ENCODE data around the gene ETS1.

The ETS1 gene

DNA sequence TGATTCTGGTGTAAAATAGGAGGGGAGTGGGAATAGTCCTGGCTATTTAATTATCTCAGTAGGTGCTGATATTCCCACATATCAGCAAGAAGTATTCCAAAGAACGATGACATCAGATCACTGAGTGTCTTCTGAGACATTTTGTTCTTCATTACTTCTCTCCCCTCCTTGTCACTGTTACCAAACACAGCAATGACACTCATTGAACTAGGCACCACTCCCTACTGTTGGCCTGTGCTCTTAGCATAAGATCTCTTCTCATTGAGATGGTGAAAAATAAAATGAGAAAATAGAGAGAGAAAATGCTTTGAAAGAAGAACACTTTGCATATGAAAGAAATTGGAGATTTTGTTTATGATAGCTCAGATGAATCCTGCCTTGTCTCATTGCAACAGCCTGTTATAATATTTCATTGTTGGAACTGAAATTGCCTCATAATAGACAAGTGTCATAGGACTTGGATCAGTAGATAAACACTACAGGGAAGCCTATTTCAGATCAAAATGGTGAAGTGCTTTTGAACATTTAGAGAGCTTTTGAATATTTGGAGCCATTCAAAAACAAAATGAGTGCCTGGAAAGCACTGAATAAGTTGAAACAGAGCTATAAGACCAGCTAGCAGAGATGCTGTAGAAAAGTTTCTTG is 11.3 kb upstream of the ETS1 start:
- intact Hi-C loops (cut with DNase I) = no loop called here
- no peak for DNase-seq

DNA sequence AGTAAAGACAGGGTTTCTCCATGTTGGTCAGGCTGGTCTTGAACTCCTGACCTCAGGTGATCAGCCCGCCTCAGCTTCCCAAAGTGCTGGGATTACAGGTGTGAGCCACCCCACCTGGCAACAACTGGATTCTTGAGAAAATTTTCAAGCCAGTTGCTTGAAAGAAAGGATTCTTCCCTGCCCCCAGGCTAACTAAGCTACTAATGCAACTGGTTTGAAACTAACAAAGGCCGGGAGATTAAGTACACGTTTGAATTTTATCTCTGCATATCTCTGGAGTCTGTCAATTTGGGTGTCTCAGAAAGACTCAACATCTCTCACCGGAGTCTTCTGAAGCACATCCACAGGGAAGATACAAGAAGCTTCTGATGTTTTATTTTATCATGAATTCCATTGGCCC is 10.7 kb upstream of the ETS1 start:
- DNase-seq = no peak
- intact Hi-C loops (cut with DNase I) = no loop called here

DNA sequence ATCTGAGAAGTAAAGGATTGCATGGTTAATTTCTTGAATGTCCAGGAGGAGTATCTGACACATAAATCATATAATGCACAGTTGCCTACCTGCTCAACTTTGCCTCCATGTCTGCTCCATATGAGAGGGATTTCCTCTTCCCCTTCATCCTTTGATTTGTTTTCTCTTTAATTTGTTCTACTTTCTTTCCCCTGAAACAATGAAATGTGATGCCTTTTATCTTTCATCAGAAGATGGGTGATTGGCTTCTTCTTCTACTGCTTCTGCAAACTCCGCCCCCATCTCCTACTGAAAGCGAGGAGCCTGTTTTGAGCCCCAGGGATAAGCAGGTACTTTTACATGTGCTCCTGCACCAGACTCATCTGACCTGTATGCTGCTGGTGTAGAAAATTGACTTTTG is 9.9 kb upstream of the ETS1 start:
- intact Hi-C loops (cut with DNase I) = no loop called here
- DNase-seq = no peak

DNA sequence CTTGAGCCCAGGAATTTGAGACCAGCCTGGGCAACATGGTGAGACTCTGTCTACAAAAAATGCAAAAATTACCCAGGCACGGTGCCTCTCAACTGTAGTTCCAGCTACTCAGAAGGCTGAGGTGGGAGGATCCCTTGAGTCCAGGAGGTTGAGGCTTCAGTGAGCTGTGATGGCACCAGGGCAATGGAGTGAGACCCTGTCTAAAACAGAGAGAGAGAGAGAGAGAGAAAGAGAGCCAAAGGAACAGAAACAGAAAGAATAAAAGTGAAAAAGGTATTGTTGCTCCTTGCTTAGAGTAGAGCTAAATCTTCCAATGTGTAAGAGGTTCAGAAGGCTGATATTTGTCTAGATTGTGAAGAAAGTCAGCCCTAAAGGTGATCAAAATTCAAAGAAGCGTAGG is 8.9 kb upstream of the ETS1 start:
- intact Hi-C loops (cut with DNase I) = no loop called here
- DNase-seq = no peak

DNA sequence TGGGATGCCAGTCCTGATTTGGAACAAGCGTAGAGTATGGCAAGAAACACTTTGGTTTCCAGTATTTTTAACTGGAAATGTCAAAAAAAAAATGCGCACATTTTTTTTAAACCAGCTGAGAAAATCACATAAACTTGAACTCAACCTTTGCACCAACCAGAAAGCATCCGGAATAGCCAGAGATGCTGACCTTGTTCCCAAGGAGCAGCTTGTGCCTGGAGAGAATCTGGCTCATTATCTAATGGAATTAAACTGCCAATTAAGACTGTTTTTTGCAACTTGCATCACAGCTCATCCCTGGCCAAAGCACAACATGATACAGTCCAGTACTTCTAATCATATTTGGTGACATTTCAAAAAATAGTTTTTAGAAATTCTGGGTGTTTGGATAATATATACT is 8.4 kb upstream of the ETS1 start:
- intact Hi-C loops (cut with DNase I) = no loop called here
- no peak for DNase-seq

DNA sequence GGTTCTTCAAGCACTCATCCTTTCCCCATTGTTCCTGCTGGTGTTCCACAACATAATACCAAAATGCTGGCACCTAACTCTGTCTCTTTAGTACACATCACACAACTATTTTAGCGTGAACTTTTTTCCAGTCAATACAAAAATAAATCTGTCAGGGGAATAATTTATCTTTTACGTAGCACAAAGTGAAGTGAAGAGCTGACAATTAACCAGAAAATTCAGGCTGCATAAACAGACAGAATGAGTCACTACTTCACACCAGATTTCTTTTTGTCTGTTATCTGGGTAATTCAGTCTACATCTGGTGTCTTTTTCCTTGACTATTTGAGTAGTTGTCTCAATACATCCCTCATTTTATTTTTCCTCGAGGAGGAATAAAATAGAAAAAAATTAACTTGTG is 7.9 kb upstream of the ETS1 start:
- intact Hi-C loops (cut with DNase I) = no loop called here
- DNase-seq = no peak

DNA sequence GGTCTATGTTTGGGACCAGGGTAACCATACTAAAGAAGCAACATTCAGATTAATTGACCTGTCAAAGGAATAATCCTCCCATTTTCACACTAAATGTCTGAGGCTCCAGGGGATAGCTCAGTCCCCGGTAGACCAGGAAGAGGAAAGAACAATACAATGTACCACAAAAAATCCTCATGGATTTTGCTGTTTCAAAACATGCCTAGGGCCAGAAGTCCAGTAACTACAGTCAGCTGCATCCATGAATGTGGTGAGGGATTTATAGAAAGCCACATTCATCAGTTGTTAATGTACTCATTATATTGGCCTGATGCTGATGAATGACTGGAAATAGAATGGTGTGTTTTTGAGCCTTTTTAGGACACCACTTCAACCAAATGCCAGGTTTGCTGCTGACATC is 6.9 kb upstream of the ETS1 start:
- intact Hi-C loops (cut with DNase I) = no loop called here
- DNase-seq = no peak

DNA sequence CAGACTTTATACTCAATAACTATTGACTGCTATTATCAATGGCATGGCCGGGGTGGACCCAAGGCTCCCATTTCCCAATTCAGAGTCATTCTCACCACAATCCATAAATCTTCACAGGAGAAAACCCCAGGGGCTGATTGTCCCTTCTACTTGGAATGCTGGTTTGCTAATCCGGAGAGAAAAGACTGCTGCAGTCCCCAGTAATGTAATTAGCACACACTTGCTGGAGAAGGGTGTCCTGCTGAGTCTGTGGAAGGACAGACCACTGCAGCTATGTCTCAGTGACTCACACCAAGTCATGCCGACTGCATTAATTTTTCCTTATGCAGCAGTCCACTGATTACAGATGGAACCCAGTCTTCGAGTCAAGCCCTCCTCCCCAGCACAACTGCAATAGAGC is 5.9 kb upstream of the ETS1 start:
- intact Hi-C loops (cut with DNase I) = no loop called here
- DNase-seq = no peak

DNA sequence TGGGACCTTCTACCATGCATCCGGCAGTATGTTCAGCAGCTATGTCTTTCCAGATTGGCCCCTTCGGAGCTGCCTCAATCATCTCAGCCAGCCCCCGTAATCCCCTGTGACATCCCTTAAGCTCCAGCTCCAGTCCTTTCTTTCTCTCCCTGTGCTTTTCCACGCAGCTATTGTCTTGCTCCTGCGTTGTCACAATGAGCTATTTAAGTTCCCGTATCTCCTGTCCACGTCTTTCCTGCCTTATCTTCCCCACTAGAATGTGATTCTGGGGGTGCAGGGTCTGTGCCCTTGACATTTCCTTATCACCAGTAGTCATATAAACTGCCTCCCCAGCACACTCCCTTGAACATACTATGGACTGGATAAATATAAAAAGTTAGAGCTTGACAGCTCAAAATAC is 5.1 kb upstream of the ETS1 start:
- DNase-seq = no peak
- intact Hi-C loops (cut with DNase I) = no loop called here

DNA sequence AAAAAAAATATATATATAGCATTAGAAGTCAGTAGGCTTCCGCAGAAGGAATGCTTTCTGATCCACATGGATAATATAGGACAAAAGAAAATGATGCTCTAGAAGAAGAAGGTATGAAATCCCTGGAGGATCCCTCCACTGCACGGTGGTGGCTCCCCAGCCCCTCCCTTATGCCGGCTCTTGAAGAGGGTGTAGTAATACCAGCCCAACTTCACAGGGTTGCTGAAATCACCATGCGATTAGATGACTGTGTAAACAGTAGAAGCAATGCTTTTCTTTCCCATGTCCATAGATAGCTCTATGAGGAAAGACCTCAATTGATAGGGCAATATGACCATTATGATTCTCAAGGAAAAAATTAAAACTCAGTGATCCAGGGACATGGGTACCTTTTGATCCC is 3.2 kb upstream of the ETS1 start:
- intact Hi-C loops (cut with DNase I) = no loop called here
- DNase-seq = no peak

DNA sequence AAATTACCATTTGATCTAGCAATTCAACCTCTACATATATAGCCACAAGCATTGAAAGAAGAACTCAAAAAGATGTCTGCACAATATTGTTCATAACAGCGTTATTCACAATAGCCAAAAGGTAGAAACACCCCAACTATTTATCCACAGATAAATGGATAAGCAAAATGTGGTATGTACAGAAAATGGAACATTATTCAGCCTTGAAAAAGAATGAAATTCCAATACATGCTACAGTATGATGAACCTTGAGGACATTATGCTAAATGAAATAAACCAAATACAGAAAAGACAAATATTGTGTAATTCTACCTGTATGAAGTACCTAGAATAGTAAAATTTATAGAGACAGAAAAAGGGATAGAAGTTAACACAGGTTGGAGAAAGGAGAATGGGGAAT is 2.6 kb upstream of the ETS1 start:
- DNase-seq = no peak
- intact Hi-C loops (cut with DNase I) = no loop called here

DNA sequence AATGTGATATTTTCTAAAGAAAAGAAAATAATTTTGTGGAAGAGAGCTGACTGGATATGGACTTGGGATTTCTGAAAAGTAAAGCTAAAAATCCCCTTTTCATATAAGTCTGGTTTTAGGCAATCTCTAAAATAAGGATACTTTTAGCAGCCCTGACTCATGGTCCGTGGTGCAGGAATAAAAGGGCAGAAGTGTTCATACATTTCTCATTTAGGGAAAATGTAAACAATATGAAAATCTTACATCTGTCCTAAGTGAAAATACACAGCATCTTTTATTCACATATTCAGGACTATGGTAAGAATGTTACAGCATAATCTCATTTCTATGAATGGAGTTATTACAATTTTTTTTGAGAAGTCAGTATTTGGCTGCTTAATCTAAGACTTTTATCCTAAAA is 735 bp upstream of the ETS1 start:
- DNase-seq = no peak
- intact Hi-C loops (cut with DNase I) = no loop called here

DNA sequence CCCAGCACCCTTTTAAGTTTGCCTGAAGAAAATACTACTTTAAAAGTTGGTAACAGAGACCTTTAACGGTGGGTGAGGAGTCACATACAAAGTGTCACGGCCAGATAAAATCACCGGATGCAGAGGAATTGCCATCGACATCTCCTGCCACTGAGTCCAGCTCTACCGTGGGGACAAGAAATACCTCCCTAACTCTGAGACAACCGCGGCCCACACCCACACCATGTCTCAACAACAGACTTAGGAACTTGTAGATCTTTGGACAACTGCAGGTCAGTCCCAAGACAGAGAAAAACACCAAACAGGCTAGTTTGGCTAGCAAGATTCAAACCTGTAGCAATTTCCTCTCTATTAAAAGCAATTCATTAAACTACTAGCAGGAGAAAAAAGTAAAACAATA is 669 bp downstream of the ETS1 start:
- DNase-seq = no peak

DNA sequence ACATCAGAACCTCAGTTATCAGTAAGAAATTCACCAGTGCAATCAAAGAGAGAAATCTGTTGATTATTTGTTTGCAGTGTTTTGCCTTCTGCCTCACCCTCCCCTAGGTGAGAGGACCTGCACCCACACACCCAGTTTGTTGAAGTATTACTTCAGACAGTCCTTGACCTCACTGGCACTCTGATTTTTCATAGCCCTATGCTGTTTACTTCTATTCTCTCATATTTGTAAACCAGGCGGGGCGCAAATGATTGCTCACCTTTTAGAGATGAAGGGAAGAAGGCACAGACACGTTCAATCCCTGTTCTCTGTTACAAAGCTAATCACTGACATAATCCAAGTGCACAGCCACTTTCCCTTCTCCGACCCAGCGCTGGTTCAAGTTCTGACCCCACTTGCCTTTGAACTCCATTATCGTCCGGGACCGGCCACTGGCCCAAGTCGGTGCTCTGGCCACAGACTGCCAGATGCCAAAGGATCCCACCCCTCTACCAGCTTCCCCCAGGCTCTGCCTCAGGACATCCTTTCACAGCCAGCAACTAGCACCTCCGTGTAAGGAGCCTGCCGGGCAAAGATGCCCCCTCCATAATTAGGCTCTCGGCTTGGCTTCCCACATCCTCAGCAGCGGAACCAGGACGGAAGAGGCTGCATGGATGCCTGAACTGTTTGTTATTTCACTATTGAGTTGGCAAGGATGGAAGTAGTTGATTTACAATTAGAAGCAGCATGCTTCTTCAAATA is 1.7 kb downstream of the ETS1 start:
- no peak for DNase-seq
- intact Hi-C loops (cut with DNase I) = no loop called here

More for the DNA sequence above, 669 bp downstream of the ETS1 start:
- intact Hi-C loops (cut with DNase I) = no loop called here

DNA sequence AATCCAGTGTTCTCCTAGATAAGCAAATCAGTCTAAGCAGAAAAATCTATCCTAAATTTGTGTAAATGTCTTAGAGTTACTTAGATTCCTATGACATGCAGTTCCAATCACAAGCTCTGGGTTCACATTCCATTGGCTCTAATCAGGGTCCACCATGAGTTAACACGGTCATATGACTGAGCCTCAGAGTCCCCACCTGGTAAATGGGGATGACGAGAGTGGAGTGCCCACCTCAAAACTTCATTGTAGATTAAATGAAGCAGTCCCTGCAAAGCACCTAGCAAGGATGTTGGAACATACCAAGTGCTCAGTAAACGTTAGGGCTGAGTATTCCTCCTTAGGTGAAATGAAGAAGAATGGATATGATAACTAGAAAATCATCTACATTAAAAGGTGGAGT is 3.1 kb downstream of the ETS1 start:
- intact Hi-C loops (cut with DNase I) = no loop called here
- no peak for DNase-seq

DNA sequence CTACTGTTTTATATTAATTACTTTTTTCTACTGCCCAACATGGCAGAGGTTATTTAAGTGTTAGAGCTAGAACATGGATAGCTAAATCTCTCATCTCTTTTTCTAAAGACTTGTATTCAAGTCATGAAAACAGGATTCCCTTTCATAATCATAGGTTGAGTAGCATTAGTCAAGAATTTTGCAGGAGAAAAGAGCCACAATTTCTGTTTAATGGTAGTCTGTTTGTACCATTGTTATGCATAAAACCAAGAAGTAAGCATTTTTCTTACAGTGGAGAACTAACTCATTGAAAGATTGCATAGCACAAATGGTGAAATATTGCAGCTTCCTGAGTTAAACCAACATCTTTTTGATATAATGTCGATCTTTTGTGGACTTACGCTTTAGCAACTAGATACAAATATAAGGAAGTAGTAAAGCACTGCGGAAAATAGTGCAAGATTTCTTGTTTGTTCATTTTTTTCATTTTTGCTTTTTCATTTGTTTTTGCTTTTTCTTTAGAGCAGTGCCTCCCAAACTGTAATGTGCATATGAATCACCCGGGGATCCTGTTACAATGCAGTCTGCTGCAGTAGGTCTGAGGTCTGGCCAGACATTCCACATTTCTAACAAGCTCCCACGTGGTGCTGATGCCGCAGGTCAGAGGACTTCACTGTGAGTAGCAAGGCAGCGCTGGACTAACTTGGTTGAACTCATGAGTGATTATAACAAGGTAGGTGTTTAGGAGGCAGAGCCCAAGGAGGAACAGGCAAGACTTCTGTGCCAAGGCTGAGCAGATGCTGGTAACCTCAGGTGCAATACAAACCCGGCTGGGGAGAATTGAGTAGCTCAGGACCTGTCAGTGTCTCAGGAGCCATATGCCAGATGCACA is 4.6 kb downstream of the ETS1 start:
- DNase-seq = no peak

DNA sequence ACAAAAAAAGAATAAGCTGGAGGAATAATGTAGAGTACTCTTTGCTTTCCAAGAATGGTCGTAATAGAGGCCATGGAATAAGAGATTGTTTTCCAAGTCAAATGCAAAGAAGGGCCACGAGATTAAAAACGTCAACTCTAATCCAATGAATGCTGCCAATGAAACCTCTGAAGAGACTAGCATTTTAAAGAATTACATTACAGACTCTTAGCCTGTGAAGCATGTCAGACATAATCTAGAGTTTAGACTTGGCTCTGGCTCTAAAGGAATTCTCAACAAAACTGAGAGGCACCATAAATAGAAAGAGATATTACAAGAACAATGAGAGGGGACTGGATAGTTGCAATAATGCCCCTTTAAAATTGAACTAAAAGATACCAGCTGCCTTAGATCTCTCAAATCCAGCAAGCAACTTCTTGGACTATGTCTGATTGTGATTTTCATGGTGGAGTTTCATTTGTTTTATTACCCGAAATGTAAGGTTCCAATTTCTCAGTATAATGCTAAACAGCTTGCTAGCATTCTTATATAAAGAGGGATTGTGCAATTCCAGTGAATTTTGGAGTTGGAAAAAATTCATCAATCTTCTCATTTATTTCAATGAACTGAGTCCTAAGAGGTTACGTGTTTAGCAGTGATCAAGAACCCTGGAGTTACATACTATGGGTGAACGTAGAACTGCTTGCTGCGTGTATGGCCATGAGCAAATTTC is 5.6 kb downstream of the ETS1 start:
- intact Hi-C loops (cut with DNase I) = no loop called here

More for the DNA sequence above, 4.6 kb downstream of the ETS1 start:
- intact Hi-C loops (cut with DNase I) = no loop called here

DNA sequence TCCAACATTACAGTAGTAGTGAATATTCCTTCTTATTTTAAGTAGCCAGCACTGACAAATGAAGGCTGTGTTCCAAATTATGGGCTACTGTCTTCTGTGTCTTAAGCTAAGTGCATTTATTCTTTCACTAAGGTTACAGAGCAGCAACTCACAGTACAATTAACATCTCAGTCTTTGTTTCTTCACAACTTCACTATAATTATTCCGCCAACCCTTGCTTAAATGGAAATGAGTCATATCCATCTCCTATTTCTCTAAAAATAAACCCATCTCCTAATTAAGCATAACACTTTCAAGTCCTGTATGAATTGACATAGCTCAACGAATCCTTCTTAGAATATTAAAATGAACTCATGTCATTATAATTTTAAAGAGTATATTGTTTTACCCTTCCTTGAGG is 6.7 kb downstream of the ETS1 start:
- DNase-seq = no peak
- intact Hi-C loops (cut with DNase I) = no loop called here

More for the DNA sequence above, 5.6 kb downstream of the ETS1 start:
- DNase-seq = no peak

DNA sequence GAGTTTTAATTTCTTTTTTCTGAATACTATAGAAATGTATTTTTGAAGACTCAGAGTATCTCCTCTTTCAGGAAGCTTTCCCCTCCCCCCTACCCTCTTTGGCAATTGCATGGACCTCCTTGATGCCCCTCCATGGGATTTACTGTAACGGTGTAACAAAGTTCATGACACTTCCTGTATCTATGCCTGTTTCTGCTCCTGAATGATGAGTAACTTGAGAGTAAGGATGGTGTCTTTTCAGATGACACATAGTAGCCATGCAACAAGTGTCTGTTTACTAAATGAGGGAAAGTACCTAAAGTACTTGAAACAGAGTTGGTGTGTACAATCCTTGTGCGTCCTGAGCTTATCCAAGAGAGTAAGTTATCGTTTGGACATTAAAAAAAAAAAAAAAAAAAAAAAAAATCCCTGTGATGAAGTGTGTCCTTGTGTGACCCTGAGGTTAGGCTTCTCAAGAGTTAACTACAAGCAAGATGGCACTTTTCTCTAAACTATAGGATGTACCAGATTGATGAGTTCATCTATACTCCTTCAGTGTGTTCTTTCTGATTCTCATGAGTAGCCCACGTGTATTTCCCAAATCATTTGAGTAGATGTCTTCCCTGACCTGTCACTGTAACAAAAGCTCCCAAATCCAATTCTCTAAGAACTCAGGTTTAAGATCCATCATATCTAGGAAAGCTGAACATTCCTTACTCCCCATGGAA is 7.4 kb downstream of the ETS1 start:
- intact Hi-C loops (cut with DNase I) = no loop called here
- DNase-seq = no peak
